ENCODE measurements around the gene TUBA1C. TPM values are rescaled to one million over a fixed set of nuclear protein-coding genes. Genes with fewer than 3 reads are reported as not detected.

Gene TUBA1C
- total and polyA plus RNA-seq, 2 of the 8 experiments (the other 6 are each of a cell fraction or from before 2014, with no cell fraction given), result 504 to 3,101 TPM

- Histone ChIP-seq H2AFZ (ENCODE audit: low read length) (no peak overlapping the region), H3K23me2 (ENCODE audit: low read depth, low read length) (peaks cover 1% of the 10 kb centered on the region; the same call in 1 of the 2 replicates), H3K4me3 (ENCODE audit: extremely low read depth in 1 of 4, insufficient read depth in 2 of 4, low read depth in 3 of 4, low read length in 4 of 4) (no peak overlapping the region), H3K9ac (replicated peaks in 1 of 4; ENCODE audit: extremely low read depth in 1 of 4, low read depth in 3 of 4, low read length in 3 of 4) (no peak overlapping the region), H2BK5ac (ENCODE audit: low read depth, low read length) (no peak overlapping the region), H2AK5ac (ENCODE audit: low read depth, low read length) (no peak overlapping the region), H3K79me1 (ENCODE audit: low read depth, low read length) (no peaks in the 10 kb centered on the region), H2BK12ac (ENCODE audit: low read depth, low read length) (no peak overlapping the region), H3K18ac (ENCODE audit: extremely low read depth, low read length) (no peak overlapping the region), H4K91ac (replicated peaks; ENCODE audit: insufficient read length, low read length) (no peak overlapping the region), H2BK120ac (replicated peaks; ENCODE audit: low read depth, low read length) (no peak overlapping the region), H3K56ac (replicated peaks; ENCODE audit: insufficient read length, low read depth, low read length) (no peak overlapping the region), H2BK15ac (ENCODE audit: low read length) (no peak overlapping the region), H3K79me2 (ENCODE audit: control insufficient read depth in 1 of 2, insufficient read depth in 2 of 2, low read length in 2 of 2) (no peaks in the 10 kb centered on the region), H4K20me1 (replicated peaks in 1 of 2; ENCODE audit: control insufficient read depth in 1 of 2, insufficient read depth in 2 of 2, low read length in 2 of 2) (no peaks in the 10 kb centered on the region), H3K27me3 (replicated peaks in 1 of 4; ENCODE audit: control insufficient read depth in 3 of 4, extremely low read depth in 1 of 4, insufficient read depth in 3 of 4, low read length in 3 of 4) (peaks cover 4 to 17% (median 16%) of the 10 kb centered on the region in 4 experiments), H2BK20ac (ENCODE audit: low read length) (no peak overlapping the region), H3K14ac (ENCODE audit: insufficient read length) (no peak overlapping the region), H4K8ac (ENCODE audit: extremely low read depth, insufficient read depth, low read length) (no peak overlapping the region), H3K23ac (ENCODE audit: insufficient read length) (no peak overlapping the region), H3K4me2 (ENCODE audit: insufficient read depth in 1 of 2, low read depth in 2 of 2, low read length in 2 of 2) (no peak overlapping the region), H3K4ac (replicated peaks; ENCODE audit: insufficient read length, low read depth, low read length) (no peak overlapping the region), H3K4me1 (replicated peaks in 1 of 4; ENCODE audit: control insufficient read depth in 3 of 4, insufficient read depth in 4 of 4, low read length in 3 of 4) (peaks cover 0 to 9% (median 7%) of the 10 kb centered on the region in 4 experiments; a peak in 5 of 7 replicates), H3K27ac (ENCODE audit: low read depth, low read length) (no peak overlapping the region), H3K9me3 (ENCODE audit: insufficient read depth in 2 of 2, low read depth in 1 of 2, low read length in 1 of 2) (no peaks in the 10 kb centered on the region), H4K5ac (ENCODE audit: insufficient read length, low read depth, low read length) (no peak overlapping the region), H3K36me3 (ENCODE audit: control insufficient read depth in 2 of 4, insufficient read depth in 4 of 4, low read length in 3 of 4) (no peaks in the 10 kb centered on the region)
- POLR2A ChIA-PET (ENCODE audit: partially characterized antibody), result interaction anchor here (1.2 to 1.6 kb wide), 3 partner anchors 18 to 59 kb away, joined by 3 read pairs; no protein-coding TSS in a partner anchor
- FAIRE-seq (peak; percentile 98), DNase-seq (ENCODE audit: low read depth in 1 of 2, low spot score in 2 of 2) (peak in 1 of 2 experiments; percentile 82)
- WGBS, 2 experiments (ENCODE audit: extremely low coverage in 1 of 2, insufficient coverage in 1 of 2, insufficient read length in 1 of 2, insufficient replicate concordance in 2 of 2, low coverage in 1 of 2, low lambda C conversion rate in 2 of 2, missing lambda C conversion rate in 1 of 2), result 17% methylated on average over 11 of the region's 11 CpGs; no CpG with 5 or more reads in 1 of the 2 experiments
- CTCF ChIA-PET (ENCODE audit: partially characterized antibody), result interaction anchor here (0.6 to 17.0 kb wide), 37 partner anchors 8 to 500 kb away, joined by 3 to 276 read pairs (median 4); partner anchors contain the start of genes C1QL4, DNAJC22, KCNH3 and PRPH
- TF ChIP-seq CEBPB (IDR thresholded peaks at IDR 0.05; ENCODE audit: low read depth, low read length) (no peak), POU5F1 (IDR thresholded peaks at IDR 0.05; ENCODE audit: low read depth, low read length) (no peak), KDM1A (IDR thresholded peaks at IDR 0.05; ENCODE audit: borderline replicate concordance, low read length) (peak; percentile 96), CREB1 (IDR thresholded peaks at IDR 0.05) (peak; percentile 91), TBP (IDR thresholded peaks at IDR 0.05; ENCODE audit: low read depth, low read length) (no peak), JUND (IDR thresholded peaks at IDR 0.05; ENCODE audit: low read length) (peak; percentile 58; the same call in 1 of the 2 replicates), GABPA (IDR thresholded peaks at IDR 0.05; ENCODE audit: borderline replicate concordance, insufficient read depth, low read length) (no peak), ZNF274 (IDR thresholded peaks at IDR 0.05; ENCODE audit: borderline replicate concordance, extremely low read depth, low read length) (no peak), PHF8 (conservative IDR thresholded peaks at IDR 0.05; ENCODE audit: low read depth, low read length) (no peak), POLR2A (IDR thresholded peaks at IDR 0.05; ENCODE audit: control extremely low read depth in 1 of 2, low read depth in 2 of 2, low read length in 2 of 2) (no peak), RFX5 (IDR thresholded peaks at IDR 0.05; ENCODE audit: borderline replicate concordance, low read depth, low read length) (no peak)
- TF ChIP-seq, protein P1, sequence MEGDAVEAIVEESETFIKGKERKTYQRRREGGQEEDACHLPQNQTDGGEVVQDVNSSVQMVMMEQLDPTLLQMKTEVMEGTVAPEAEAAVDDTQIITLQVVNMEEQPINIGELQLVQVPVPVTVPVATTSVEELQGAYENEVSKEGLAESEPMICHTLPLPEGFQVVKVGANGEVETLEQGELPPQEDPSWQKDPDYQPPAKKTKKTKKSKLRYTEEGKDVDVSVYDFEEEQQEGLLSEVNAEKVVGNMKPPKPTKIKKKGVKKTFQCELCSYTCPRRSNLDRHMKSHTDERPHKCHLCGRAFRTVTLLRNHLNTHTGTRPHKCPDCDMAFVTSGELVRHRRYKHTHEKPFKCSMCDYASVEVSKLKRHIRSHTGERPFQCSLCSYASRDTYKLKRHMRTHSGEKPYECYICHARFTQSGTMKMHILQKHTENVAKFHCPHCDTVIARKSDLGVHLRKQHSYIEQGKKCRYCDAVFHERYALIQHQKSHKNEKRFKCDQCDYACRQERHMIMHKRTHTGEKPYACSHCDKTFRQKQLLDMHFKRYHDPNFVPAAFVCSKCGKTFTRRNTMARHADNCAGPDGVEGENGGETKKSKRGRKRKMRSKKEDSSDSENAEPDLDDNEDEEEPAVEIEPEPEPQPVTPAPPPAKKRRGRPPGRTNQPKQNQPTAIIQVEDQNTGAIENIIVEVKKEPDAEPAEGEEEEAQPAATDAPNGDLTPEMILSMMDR (IDR thresholded peaks at IDR 0.05; ENCODE audit: control extremely low read depth in 1 of 3, insufficient read depth in 1 of 3, low read depth in 1 of 3, low read length in 3 of 3), result peak in 2 of 3 experiments; percentile 79 to 87; a peak in 3 of 4 replicates
Observed at GRCh38 chr12:49288412-49288853, 23.6 kb downstream of the TUBA1C start.

Data from H1 (cell line).